Keratinocyte (primary cell): ENCODE data around the gene HLA-B. TPM values are rescaled to one million over a fixed set of nuclear protein-coding genes. Genes with fewer than 3 reads are reported as not detected.

Experiments used
- DNase-seq: peaks from one replicate; pipeline ENCODE4 v3.0.0-alpha.2; 2011; ENCODE audit warnings: low read depth, missing footprints, low spot score
- FAIRE-seq: peaks from 2 replicates; lab custom pipeline; 2011; peaks lifted over from hg19 to GRCh38; lab: Jason Lieb, UNC
- H2AFZ ChIP-seq: 2 replicates; pipeline ENCODE4 v1.6.0; 2012; ENCODE audit warnings: low read length, control low read depth, inconsistent platforms; ENCODE audit not compliant: control insufficient read depth
- H3K27ac ChIP-seq: 2 replicates; pipeline ENCODE4 v1.5.1; 2011; ENCODE audit warnings: low read length; ENCODE audit not compliant: control insufficient read depth, insufficient read depth
- H3K27me3 ChIP-seq: 3 replicates; pipeline ENCODE4 v1.6.0; 2011; ENCODE audit warnings: low read length; ENCODE audit not compliant: control insufficient read depth, insufficient read depth; ENCODE audit errors: extremely low read depth
- H3K36me3 ChIP-seq, 2 experiments: 2 replicates in 1 of 2; 3 replicates in 1 of 2; pipeline ENCODE4 v1.5.1; 2011; ENCODE audit warnings: low read length in 2 of 2, mild to moderate bottlenecking in 1 of 2; ENCODE audit not compliant: control insufficient read depth in 2 of 2, insufficient read depth in 2 of 2; ENCODE audit errors: extremely low read depth in 1 of 2
- H3K4me1 ChIP-seq: 3 replicates; pipeline ENCODE4 v1.5.1; 2011; ENCODE audit warnings: low read length; ENCODE audit not compliant: control insufficient read depth, insufficient read depth; ENCODE audit errors: extremely low read depth
- H3K4me2 ChIP-seq: 3 replicates; pipeline ENCODE4 v1.6.0; 2011; ENCODE audit warnings: low read depth, low read length; ENCODE audit not compliant: control insufficient read depth, insufficient read depth; ENCODE audit errors: extremely low read depth
- H3K4me3 ChIP-seq, 3 experiments: fragments of 200-600 bp in 1 of 3; sonication (generic) in 1 of 3; 2 replicates in 2 of 3; 3 replicates in 1 of 3; pipeline ENCODE4 v1.5.1; 2011 to 2016; ENCODE audit warnings: low read length in 3 of 3, mild to moderate bottlenecking in 3 of 3, control low read depth in 2 of 3, inconsistent platforms in 1 of 3, low read depth in 1 of 3, mixed read lengths in 1 of 3, mixed run types in 1 of 3, moderate library complexity in 1 of 3; ENCODE audit not compliant: control insufficient read depth in 2 of 3, insufficient read depth in 2 of 3; ENCODE audit errors: extremely low read depth in 1 of 3
- H3K79me2 ChIP-seq: 2 replicates; pipeline ENCODE4 v1.6.0; 2012; ENCODE audit warnings: low read length; ENCODE audit not compliant: control insufficient read depth, insufficient read depth
- H3K9ac ChIP-seq: 3 replicates; pipeline ENCODE4 v1.6.0; 2011; ENCODE audit warnings: low read length; ENCODE audit not compliant: control insufficient read depth, insufficient read depth; ENCODE audit errors: extremely low read depth
- H3K9me1 ChIP-seq: 3 replicates; pipeline ENCODE4 v1.6.0; 2011; ENCODE audit warnings: low read length; ENCODE audit not compliant: control insufficient read depth, insufficient read depth; ENCODE audit errors: extremely low read depth
- H3K9me3 ChIP-seq: 2 replicates; pipeline ENCODE4 v1.5.1; 2012; ENCODE audit warnings: low read depth, low read length; ENCODE audit not compliant: control insufficient read depth
- H4K20me1 ChIP-seq: 3 replicates; pipeline ENCODE4 v1.6.0; 2011; ENCODE audit warnings: low read length; ENCODE audit not compliant: control insufficient read depth, insufficient read depth; ENCODE audit errors: extremely low read depth
- EZH2 ChIP-seq: IDR thresholded peaks from one replicate; pipeline ENCODE4 v1.6.1; 2012; ENCODE audit warnings: inconsistent platforms, mild to moderate bottlenecking, low read length, moderate library complexity
- dilution Hi-C: fragments of 300-500 bp; cut with MboI; formaldehyde crosslinking; loops from one replicate; pipeline ENCODE4 v1.7.0; 2020; ENCODE audit warnings: low sequenced_read_pairs; ENCODE audit not compliant: extremely low pct_ligation_motif_present
- polyA plus RNA-seq, 5 experiments: library from polyadenylated mRNA; depleted of rRNA in 3 of 5; stranded (reverse) in 3 of 5; stranded (forward) in 1 of 5; unstranded in 1 of 5; fragments of >200 nt; gene quantifications; 1 replicate in 1 of 5; 2 replicates in 3 of 5; 3 replicates in 1 of 5; pipeline versions ENCODE4 v1.2.1 to v1.2.3, GENCODE V29; 2011 to 2012; ENCODE audit warnings: missing spikeins in 2 of 5, low read depth in 1 of 5, low replicate concordance in 1 of 5
- TF ChIP-seq, protein P1 (sequence below), 3 experiments: IDR thresholded peaks in 1 of 3; conservative IDR thresholded peaks in 1 of 3; optimal IDR thresholded peaks in 1 of 3; 2 replicates in 2 of 3; 3 replicates in 1 of 3; pipeline versions ENCODE3 to v1.5.1; 2011; ENCODE audit warnings: low read length in 3 of 3, mild to moderate bottlenecking in 3 of 3, moderate library complexity in 2 of 3, control low read depth in 1 of 3, inconsistent platforms in 1 of 3; ENCODE audit not compliant: insufficient read depth in 2 of 3; ENCODE audit errors: extremely low read depth in 1 of 3

The HLA-B gene
- polyA plus RNA-seq, 1 donor (not counting 4 experiments of a cell fraction or from before 2014, with no cell fraction given), result 265 TPM

- dilution Hi-C loops, result no loop called here
- Histone ChIP-seq H3K9ac (no peak overlapping the region), H3K9me3 (no peaks in the 10 kb centered on the region), H3K9me1 (no peaks in the 10 kb centered on the region), H2AFZ (no peak overlapping the region), H4K20me1 (no peaks in the 10 kb centered on the region), H3K79me2 (no peaks in the 10 kb centered on the region), H3K4me2 (no peak overlapping the region), H3K4me3 (no peak overlapping the region), H3K27me3 (peaks cover 17% of the 10 kb centered on the region), H3K36me3 (peaks cover 0 to 7% of the 10 kb centered on the region in 2 experiments), H3K27ac (no peak overlapping the region), H3K4me1 (no peaks in the 10 kb centered on the region)
- DNase-seq (no peak), FAIRE-seq (no peak)
- TF ChIP-seq, protein P1, sequence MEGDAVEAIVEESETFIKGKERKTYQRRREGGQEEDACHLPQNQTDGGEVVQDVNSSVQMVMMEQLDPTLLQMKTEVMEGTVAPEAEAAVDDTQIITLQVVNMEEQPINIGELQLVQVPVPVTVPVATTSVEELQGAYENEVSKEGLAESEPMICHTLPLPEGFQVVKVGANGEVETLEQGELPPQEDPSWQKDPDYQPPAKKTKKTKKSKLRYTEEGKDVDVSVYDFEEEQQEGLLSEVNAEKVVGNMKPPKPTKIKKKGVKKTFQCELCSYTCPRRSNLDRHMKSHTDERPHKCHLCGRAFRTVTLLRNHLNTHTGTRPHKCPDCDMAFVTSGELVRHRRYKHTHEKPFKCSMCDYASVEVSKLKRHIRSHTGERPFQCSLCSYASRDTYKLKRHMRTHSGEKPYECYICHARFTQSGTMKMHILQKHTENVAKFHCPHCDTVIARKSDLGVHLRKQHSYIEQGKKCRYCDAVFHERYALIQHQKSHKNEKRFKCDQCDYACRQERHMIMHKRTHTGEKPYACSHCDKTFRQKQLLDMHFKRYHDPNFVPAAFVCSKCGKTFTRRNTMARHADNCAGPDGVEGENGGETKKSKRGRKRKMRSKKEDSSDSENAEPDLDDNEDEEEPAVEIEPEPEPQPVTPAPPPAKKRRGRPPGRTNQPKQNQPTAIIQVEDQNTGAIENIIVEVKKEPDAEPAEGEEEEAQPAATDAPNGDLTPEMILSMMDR (optimal IDR thresholded peaks at IDR 0.05 in 1 of 3, IDR thresholded peaks at IDR 0.05 in 1 of 3, conservative IDR thresholded peaks at IDR 0.05 in 1 of 3; ENCODE audit: extremely low read depth in 1 of 3, insufficient read depth in 2 of 3, low read length in 3 of 3), result no peak
- TF ChIP-seq EZH2, result no peak
These were observed 6.6 kb downstream of the HLA-B start for GRCh38 chr6:31350196-31351032.

DNA sequence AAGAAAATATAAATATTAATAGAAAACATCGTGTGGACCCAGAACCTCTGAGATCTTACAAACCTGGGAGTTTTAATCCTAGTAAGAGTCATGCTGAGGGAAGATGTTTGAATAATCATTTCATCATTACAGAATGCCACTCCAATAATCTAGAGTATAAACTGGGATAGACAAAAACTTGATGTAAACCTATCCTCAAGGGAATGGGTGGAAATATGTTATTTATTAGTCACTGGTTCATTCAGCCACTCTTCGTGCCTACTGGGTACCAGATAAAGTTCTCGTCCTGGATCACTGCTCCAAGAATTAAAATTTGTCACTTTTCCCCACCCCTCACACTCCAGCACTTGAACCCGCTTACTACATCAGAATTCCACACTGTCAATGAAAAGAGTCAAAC lies 7.7 kb downstream of the HLA-B start:
- Histone ChIP-seq H3K9ac (no peak overlapping the region), H3K9me1 (no peaks in the 10 kb centered on the region), H3K4me3 (no peak overlapping the region), H3K9me3 (no peaks in the 10 kb centered on the region), H3K79me2 (no peaks in the 10 kb centered on the region), H4K20me1 (no peaks in the 10 kb centered on the region), H2AFZ (no peak overlapping the region), H3K4me2 (no peak overlapping the region), H3K27me3 (peaks cover 11% of the 10 kb centered on the region), H3K4me1 (no peaks in the 10 kb centered on the region), H3K27ac (no peak overlapping the region), H3K36me3 (peaks cover 0 to 5% of the 10 kb centered on the region in 2 experiments)
- TF ChIP-seq EZH2, result no peak
- TF ChIP-seq, protein P1 (optimal IDR thresholded peaks at IDR 0.05 in 1 of 3, IDR thresholded peaks at IDR 0.05 in 1 of 3, conservative IDR thresholded peaks at IDR 0.05 in 1 of 3; ENCODE audit: extremely low read depth in 1 of 3, insufficient read depth in 2 of 3, low read length in 3 of 3), result no peak
- FAIRE-seq, result no peak
- dilution Hi-C loops, result loop anchor here (25.0 kb wide), 1 partner anchor 112 kb away; no protein-coding TSS in a partner anchor
- no peak for DNase-seq
